IPS-NIHi11 (cell line): ENCODE results near the gene MKRN2OS.

Source experiments
- DNase-seq: peaks from one replicate; pipeline ENCODE4 v3.0.0; 2012; ENCODE audit warnings: mixed read lengths, low spot score

MKRN2OS gene

GRCh38 chr3:12513694-12514446 is 31.4 kb downstream of the MKRN2OS start:
- no peak for DNase-seq

- no peak for DNase-seq
Observed at GRCh38 chr3:12512534-12513118, 32.7 kb downstream of the MKRN2OS start.

- DNase-seq = no peak
Observed at GRCh38 chr3:12509466-12509865, 35.8 kb downstream of the MKRN2OS start.

- no peak for DNase-seq
Observed at GRCh38 chr3:12508291-12508700, 37.0 kb downstream of the MKRN2OS start.

- DNase-seq = no peak
Observed at GRCh38 chr3:12507591-12508281, 37.6 kb downstream of the MKRN2OS start.

GRCh38 chr3:12506201-12506709 is 39.0 kb downstream of the MKRN2OS start:
- no peak for DNase-seq

GRCh38 chr3:12503126-12503957 is 42.0 kb downstream of the MKRN2OS start:
- no peak for DNase-seq

GRCh38 chr3:12501360-12502020 is 43.8 kb downstream of the MKRN2OS start:
- DNase-seq = no peak

- DNase-seq = no peak
Observed at GRCh38 chr3:12499474-12499873, 45.8 kb downstream of the MKRN2OS start.

- DNase-seq = no peak
Observed at GRCh38 chr3:12496453-12496761, 48.9 kb downstream of the MKRN2OS start.

GRCh38 chr3:12495749-12496452 is 49.4 kb downstream of the MKRN2OS start:
- DNase-seq = peak; percentile 46

GRCh38 chr3:12490547-12490946 is 54.8 kb downstream of the MKRN2OS start:
- DNase-seq = no peak

GRCh38 chr3:12489832-12490231 is 55.5 kb downstream of the MKRN2OS start:
- DNase-seq = no peak
